Spleen (tissue), 11 donors: ENCODE data around the gene DXO. TPM values are rescaled to one million over a fixed set of nuclear protein-coding genes. Genes with fewer than 3 reads are reported as not detected.

Experiments used
- DNase-seq: peaks from one replicate; pipeline ENCODE4 v3.0.0-alpha.2; 2020
- H3K27ac ChIP-seq, 8 donors: fragments of 200-600 bp; sonication (generic) in 7 of 8; 1 replicate in 4 of 8; 2 replicates in 4 of 8; pipeline versions ENCODE4 v1.5.0 to v1.8.0; 2016 to 2021; ENCODE audit warnings: inconsistent platforms in 4 of 8, mild to moderate bottlenecking in 4 of 8, moderate library complexity in 1 of 8
- H3K27me3 ChIP-seq, 7 donors: fragments of 200-600 bp; sonication (generic) in 6 of 7; replicated peaks in 1 of 7; 1 replicate in 4 of 7; 2 replicates in 3 of 7; pipeline versions ENCODE4 v1.5.0 to v1.8.0; 2016 to 2021; ENCODE audit warnings: inconsistent platforms in 3 of 7, mild to moderate bottlenecking in 1 of 7
- H3K36me3 ChIP-seq, 6 donors: fragments of 200-600 bp; sonication (generic) in 5 of 6; 1 replicate in 4 of 6; 2 replicates in 2 of 6; pipeline versions ENCODE4 v1.5.0 to v1.8.0; 2016 to 2021; ENCODE audit warnings: inconsistent platforms in 2 of 6
- H3K4me1 ChIP-seq, 6 donors: fragments of 200-600 bp; sonication (generic) in 5 of 6; 1 replicate in 3 of 6; 2 replicates in 3 of 6; pipeline versions ENCODE4 v1.5.0 to v1.8.0; 2016 to 2021; ENCODE audit warnings: inconsistent platforms in 3 of 6
- H3K4me3 ChIP-seq, 8 donors: fragments of 200-600 bp; sonication (generic) in 7 of 8; 1 replicate in 4 of 8; 2 replicates in 4 of 8; pipeline versions ENCODE4 v1.5.0 to v1.8.0; 2016 to 2021; ENCODE audit warnings: inconsistent platforms in 4 of 8, mild to moderate bottlenecking in 4 of 8, moderate library complexity in 2 of 8
- H3K9me3 ChIP-seq, 8 donors: fragments of 200-600 bp; sonication (generic) in 7 of 8; 1 replicate in 4 of 8; 2 replicates in 4 of 8; pipeline versions ENCODE4 v1.5.0 to v1.8.0; 2016 to 2021; ENCODE audit warnings: inconsistent platforms in 4 of 8
- POLR2A ChIP-seq, 3 donors: fragments of 450-650 bp; IDR thresholded peaks; one replicate each; pipeline ENCODE4 v1.5.1; 2017; ENCODE audit warnings: antibody characterized with exemption in 3 of 3, mild to moderate bottlenecking in 1 of 3
- POLR2AphosphoS5 ChIP-seq, 3 donors: sonication (generic); formaldehyde crosslinking; IDR thresholded peaks; one replicate each; pipeline ENCODE4 v1.5.1; 2017; ENCODE audit warnings: antibody characterized with exemption in 3 of 3
- WGBS, 5 donors: extraction: QIAGEN DNeasy Blood & Tissue Kit in 3 of 5; methylation state at CpG; one replicate each; pipeline versions ENCODE4 v1.1.5 to v1.1.7; 2013 to 2018; 5-methylcytosine and 5-hydroxymethylcytosine counted together
- intact Hi-C: fragments of 100-400 bp; cut with DNase I; formaldehyde crosslinking; loops from one replicate; pipeline ENCODE4 v1.15.0; 2023; ENCODE audit warnings: low total_unique reads
- microRNA-seq, 3 donors: library from miRNA; unstranded; fragments of <30 nt; microRNA quantifications; one replicate each; pipeline versions ENCODE4 to v1.1.0, GENCODE V29; 2019 to 2020
- polyA plus RNA-seq, 3 donors: library from polyadenylated mRNA; stranded (reverse); fragments of 200-250 nt; gene quantifications; one replicate each; pipeline ENCODE4 v1.2.1, GENCODE V29; 2013
- small RNA-seq, 4 donors: library from RNA; depleted of rRNA; stranded (forward); fragments of <200 nt; gene quantifications; one replicate each; pipeline ENCODE3, GENCODE V24; 2016
- total RNA-seq, 7 donors: library from RNA; depleted of rRNA in 3 of 7; stranded (reverse); fragments of >200 nt in 3 of 7; fragmentation: NEBNext Ultra II Directional in 4 of 7; extraction: Animal tissue kit (Norgen Biotek cat#: 25700) in 4 of 7; gene quantifications; one replicate each; pipeline versions ENCODE4 v1.1.0 to v1.2.1, GENCODE V29; 2016 to 2021
- TF ChIP-seq, protein P1 (sequence below), 11 experiments: fragments of 200-600 bp in 7 of 11; fragments of 450-650 bp in 4 of 11; sonication (generic) in 4 of 11; IDR thresholded peaks in 8 of 11; conservative IDR thresholded peaks in 3 of 11; 1 replicate in 7 of 11; 2 replicates in 4 of 11; pipeline versions ENCODE4 v1.4.0 to v1.8.0; 2016 to 2021; ENCODE audit warnings: antibody characterized with exemption in 11 of 11, inconsistent platforms in 4 of 11, mild to moderate bottlenecking in 1 of 11
- donor health status: healthy with polysubstance abuse.
- donor health status: DM: no; HTN: no; CAD: no; lungs with moderate emphysema.
- donor health status: DM: no; HTN: no; CAD: no.
- donor health status: Bipolar disorder and iron deficiency.
- donor health status: healthy.
- donor health status: DM: no; HTN: no; CAD: no.
- donor health status: DM: yes; HTN: yes; CAD: no.

The DXO gene
- total and polyA plus RNA-seq, 10 donors: 19.1 to 34.3 (median 26.3) TPM

DNA sequence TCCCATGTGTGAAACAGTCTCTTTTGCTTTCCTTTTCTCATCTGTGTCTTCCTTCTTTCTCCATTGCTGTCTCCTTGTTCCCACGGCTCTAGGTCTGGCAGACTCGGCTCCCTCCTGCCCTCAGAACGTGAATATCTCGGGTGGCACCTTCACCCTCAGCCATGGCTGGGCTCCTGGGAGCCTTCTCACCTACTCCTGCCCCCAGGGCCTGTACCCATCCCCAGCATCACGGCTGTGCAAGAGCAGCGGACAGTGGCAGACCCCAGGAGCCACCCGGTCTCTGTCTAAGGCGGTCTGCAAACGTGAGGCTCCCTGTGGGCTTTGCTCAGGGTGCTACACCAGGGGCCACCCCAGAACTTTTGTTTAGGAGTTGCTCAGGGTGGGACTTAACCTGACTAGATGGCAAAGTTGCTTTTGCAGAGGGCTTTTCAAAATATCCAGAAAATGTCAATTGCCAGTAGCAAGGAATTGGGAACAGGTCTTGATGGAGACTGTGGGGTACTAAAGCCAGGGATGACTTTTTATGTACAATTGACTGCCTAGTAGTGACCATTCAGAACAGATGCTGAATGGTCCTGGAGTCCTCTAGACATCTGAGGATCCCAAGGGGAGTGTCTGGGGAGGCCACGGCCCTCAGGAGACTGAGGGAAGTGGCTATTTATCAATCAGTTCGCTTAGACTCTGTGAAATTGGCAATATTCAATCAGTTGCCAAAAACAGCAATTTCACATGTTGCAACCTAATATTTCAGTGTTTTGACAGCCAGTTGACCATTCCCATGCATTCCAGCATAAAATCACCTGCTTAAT, 43.9 kb downstream of the DXO start:
- Histone ChIP-seq H3K27ac (peak overlapping the region; percentile 13 to 79 (median 64)), H3K4me1 (peaks cover 0 to 28% (median 0%) of the 10 kb centered on the region in 6 donors), H3K27me3 (no peaks in the 10 kb centered on the region), H3K4me3 (peak overlapping the region; percentile 7 to 62 (median 27)), H3K9me3 (no peaks in the 10 kb centered on the region), H3K36me3 (no peaks in the 10 kb centered on the region)
- 66 to 81% (median 73%) methylated on average over 11 of the region's 11 CpGs for WGBS, 5 donors
- intact Hi-C loops: no loop called here
- DNase-seq: no peak
- TF ChIP-seq POLR2AphosphoS5 (IDR thresholded peaks at IDR 0.05) (no peak), POLR2A (IDR thresholded peaks at IDR 0.05) (no peak)
- TF ChIP-seq, protein P1, sequence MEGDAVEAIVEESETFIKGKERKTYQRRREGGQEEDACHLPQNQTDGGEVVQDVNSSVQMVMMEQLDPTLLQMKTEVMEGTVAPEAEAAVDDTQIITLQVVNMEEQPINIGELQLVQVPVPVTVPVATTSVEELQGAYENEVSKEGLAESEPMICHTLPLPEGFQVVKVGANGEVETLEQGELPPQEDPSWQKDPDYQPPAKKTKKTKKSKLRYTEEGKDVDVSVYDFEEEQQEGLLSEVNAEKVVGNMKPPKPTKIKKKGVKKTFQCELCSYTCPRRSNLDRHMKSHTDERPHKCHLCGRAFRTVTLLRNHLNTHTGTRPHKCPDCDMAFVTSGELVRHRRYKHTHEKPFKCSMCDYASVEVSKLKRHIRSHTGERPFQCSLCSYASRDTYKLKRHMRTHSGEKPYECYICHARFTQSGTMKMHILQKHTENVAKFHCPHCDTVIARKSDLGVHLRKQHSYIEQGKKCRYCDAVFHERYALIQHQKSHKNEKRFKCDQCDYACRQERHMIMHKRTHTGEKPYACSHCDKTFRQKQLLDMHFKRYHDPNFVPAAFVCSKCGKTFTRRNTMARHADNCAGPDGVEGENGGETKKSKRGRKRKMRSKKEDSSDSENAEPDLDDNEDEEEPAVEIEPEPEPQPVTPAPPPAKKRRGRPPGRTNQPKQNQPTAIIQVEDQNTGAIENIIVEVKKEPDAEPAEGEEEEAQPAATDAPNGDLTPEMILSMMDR (IDR thresholded peaks at IDR 0.05 in 8 of 11, conservative IDR thresholded peaks at IDR 0.05 in 3 of 11): no peak

DNA sequence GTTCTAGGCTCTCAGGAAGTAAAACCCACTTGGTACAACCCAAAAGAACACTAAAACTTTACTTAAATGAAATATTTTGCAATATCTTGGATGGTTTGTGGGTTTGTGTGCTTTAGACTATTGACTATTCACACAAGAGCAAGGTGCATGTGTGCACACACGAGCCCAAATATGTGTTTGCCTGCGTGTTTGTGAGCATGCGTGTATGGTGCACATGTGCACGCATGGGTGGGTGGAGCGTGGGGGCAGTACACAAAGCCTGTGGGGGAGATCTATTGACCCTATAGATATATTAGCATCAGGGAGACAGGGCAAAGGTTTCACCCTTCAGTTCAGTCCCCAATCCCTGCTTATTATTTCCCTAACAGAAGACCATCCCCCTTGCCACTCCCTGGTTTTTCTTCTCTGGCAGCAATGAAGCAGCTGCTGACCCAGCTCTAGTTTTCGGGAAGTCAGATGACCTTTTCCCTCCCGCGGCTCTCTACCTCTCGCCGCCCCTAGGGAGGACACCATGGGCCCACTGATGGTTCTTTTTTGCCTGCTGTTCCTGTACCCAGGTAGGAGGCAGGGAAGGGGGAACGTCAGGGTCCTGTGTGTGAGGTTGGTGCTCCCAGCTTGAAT, 44.6 kb downstream of the DXO start, which contains the start of gene C2:
TSS of gene C2 (plus strand) at position 476 of the 621 bp plus-strand sequence. CDS start at position 512, 36 bp downstream.
- DNase-seq: no peak
- Histone ChIP-seq H3K27ac (peak within 1 kb of the TSS; percentile 13 to 79 (median 64)), H3K4me3 (peak within 1 kb of the TSS; percentile 7 to 62 (median 27)), H3K4me1 (peaks cover 0 to 28% (median 0%) of the 10 kb centered on the region in 6 donors), H3K9me3 (no peaks in the 10 kb centered on the region), H3K36me3 (no peaks in the 10 kb centered on the region), H3K27me3 (no peaks in the 10 kb centered on the region)
- TF ChIP-seq POLR2AphosphoS5 (IDR thresholded peaks at IDR 0.05) (peak in 1 of 3 donors; percentile 33), POLR2A (IDR thresholded peaks at IDR 0.05) (no peak)
- intact Hi-C loops: no loop called here
- WGBS, 5 donors: 48 to 74% (median 64%) methylated on average over 11 of the region's 11 CpGs

DNA sequence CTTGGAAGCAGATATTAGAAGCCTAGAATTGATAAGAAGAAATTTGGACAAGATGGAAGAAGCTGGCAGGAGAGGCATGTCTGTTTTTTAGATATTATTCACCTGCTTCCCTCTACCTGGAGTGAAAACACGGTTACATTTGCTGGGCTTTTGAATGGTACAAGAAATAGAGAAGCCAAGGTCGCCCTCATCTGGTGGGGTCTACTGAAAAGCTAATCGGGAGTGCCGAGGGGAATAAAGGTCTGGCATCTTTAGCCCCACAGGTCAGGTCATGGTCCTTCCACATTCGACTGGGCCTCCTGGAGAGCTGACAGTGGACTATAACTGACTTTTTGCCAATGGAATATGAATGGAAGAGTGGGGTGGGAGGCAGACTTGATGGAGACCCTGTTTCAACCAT, 49.0 kb downstream of the DXO start:
- Histone ChIP-seq H3K36me3 (no peaks in the 10 kb centered on the region), H3K4me1 (peaks cover 0 to 9% (median 0%) of the 10 kb centered on the region in 6 donors), H3K4me3 (no peak overlapping the region), H3K27me3 (no peaks in the 10 kb centered on the region), H3K9me3 (no peaks in the 10 kb centered on the region), H3K27ac (no peak overlapping the region)
- TF ChIP-seq, protein P1 (IDR thresholded peaks at IDR 0.05 in 8 of 11, conservative IDR thresholded peaks at IDR 0.05 in 3 of 11): peak in 1 of 11 experiments; percentile 13
- no peak for TF ChIP-seq POLR2A (IDR thresholded peaks at IDR 0.05)
- no peak for TF ChIP-seq POLR2AphosphoS5 (IDR thresholded peaks at IDR 0.05)
- DNase-seq: peak; percentile 28
- intact Hi-C loops: no loop called here
- 14 to 26% (median 22%) methylated on average over 5 of the region's 5 CpGs for WGBS, 5 donors

DNA sequence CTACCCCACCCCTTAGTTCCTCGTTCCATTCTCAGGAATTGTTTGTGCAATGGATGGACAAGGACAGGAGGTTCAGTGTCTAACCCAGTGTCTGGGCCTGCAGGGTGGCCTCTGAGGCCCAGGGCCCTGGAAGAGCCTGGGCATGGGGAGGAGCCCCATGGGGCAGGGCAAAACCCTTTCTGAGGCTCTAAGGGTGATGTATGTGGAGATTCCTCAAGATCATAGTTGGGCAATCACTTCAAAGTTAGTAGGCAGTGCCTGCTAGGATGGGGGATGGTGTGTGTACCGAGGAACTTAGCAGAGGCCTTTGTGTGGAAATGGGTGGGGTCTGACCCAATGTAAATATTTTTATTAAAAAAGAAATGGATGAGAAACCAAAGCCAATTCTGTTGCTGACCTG, 51.1 kb downstream of the DXO start:
- no peaks in the 10 kb centered on the region for H3K36me3 ChIP-seq
- intact Hi-C loops: no loop called here
- no peaks in the 10 kb centered on the region for H3K9me3 ChIP-seq
- 44 to 82% (median 73%) methylated on average over 2 of the region's 2 CpGs for WGBS, 5 donors
- H3K4me3 ChIP-seq: no peak overlapping the region
- H3K27ac ChIP-seq: no peak overlapping the region
- H3K27me3 ChIP-seq: no peaks in the 10 kb centered on the region
- DNase-seq: no peak
- no peak for TF ChIP-seq POLR2AphosphoS5 (IDR thresholded peaks at IDR 0.05)
- H3K4me1 ChIP-seq: no peaks in the 10 kb centered on the region

Small RNAs within 50 kb of the gene (microRNA-seq; reads per million reads assigned to microRNA genes)
- gene MIR1236: 0 to 0.28 (median 0) reads per million in 3 donors

Small RNAs within 50 kb of the gene (small RNA-seq; reads per million reads assigned to genes)
- gene AL645922.1: 0 reads per million in 4 donors

Other genes with a start within 250 kb of the DXO start
Only the 30 nearest of the 33 such genes appear.
- gene MSH5, start 232.1 kb downstream of the DXO start, total RNA-seq: 10 to 100 TPM; 20.2 to 35.2 (median 27.6) TPM
- gene MSH5, start 232.1 kb downstream of the DXO start, polyA plus RNA-seq: 10 to 100 TPM; 11.2 to 26.7 (median 23.1) TPM
- 10 to 100 TPM in 1 of 7 donors, 1 to 10 TPM in 5, not detected in 1; 3.6 to 11.8 (median 5.3) TPM for gene SAPCD1, start 209.5 kb downstream of the DXO start, total RNA-seq
- 10 to 100 TPM in 1 of 3 donors, 1 to 10 TPM in 2; 7.5 to 14.2 (median 8.3) TPM for gene SAPCD1, start 209.5 kb downstream of the DXO start, polyA plus RNA-seq
- 1 to 10 TPM in 4 of 7 donors, under 1 TPM in 2, not detected in 1; 0.68 to 2.6 (median 1.3) TPM for gene VWA7, start 194.8 kb downstream of the DXO start, total RNA-seq
- 1 to 10 TPM in 1 of 3 donors, under 1 TPM in 2; 0.09 to 1.2 (median 0.11) TPM for gene VWA7, start 194.8 kb downstream of the DXO start, polyA plus RNA-seq
- 10 to 100 TPM; 32.4 to 97.3 (median 62.5) TPM for gene VARS1, start 176.4 kb downstream of the DXO start, total RNA-seq
- gene VARS1, start 176.4 kb downstream of the DXO start, polyA plus RNA-seq: 10 to 100 TPM; 31.1 to 49.0 (median 38.3) TPM
- 10 to 100 TPM; 35.9 to 54.4 (median 42.9) TPM for gene LSM2, start 165.2 kb downstream of the DXO start, total RNA-seq
- 10 to 100 TPM; 74.5 to 98.9 (median 80.4) TPM for gene LSM2, start 165.2 kb downstream of the DXO start, polyA plus RNA-seq
- 1 to 10 TPM; 2.6 to 3.7 (median 3.1) TPM for gene HSPA1L, start 156.9 kb downstream of the DXO start, total RNA-seq
- 1 to 10 TPM in 2 of 3 donors, under 1 TPM in 1; 0.93 to 1.9 (median 1.0) TPM for gene HSPA1L, start 156.9 kb downstream of the DXO start, polyA plus RNA-seq
- gene HSPA1A, start 156.6 kb downstream of the DXO start, total RNA-seq: 100 to 1,000 TPM in 6 of 7 donors, 10 to 100 TPM in 1; 97.7 to 384 (median 127) TPM
- 10 to 100 TPM; 16.4 to 58.5 (median 27.7) TPM for gene HSPA1A, start 156.6 kb downstream of the DXO start, polyA plus RNA-seq
- gene HSPA1B, start 144.4 kb downstream of the DXO start, total RNA-seq: 100 to 1,000 TPM in 1 of 7 donors, 10 to 100 TPM in 6; 40.4 to 372 (median 48.3) TPM
- gene HSPA1B, start 144.4 kb downstream of the DXO start, polyA plus RNA-seq: 10 to 100 TPM in 1 of 3 donors, 1 to 10 TPM in 2; 7.4 to 20.6 (median 8.7) TPM
- gene NEU1, start 109.3 kb downstream of the DXO start, total RNA-seq: 10 to 100 TPM; 28.6 to 60.7 (median 39.0) TPM
- 10 to 100 TPM; 14.0 to 22.6 (median 19.4) TPM for gene NEU1, start 109.3 kb downstream of the DXO start, polyA plus RNA-seq
- gene SLC44A4, start 93.1 kb downstream of the DXO start, total RNA-seq: 1 to 10 TPM; 1.0 to 5.9 (median 3.3) TPM
- under 1 TPM; 0.20 to 0.83 (median 0.26) TPM for gene SLC44A4, start 93.1 kb downstream of the DXO start, polyA plus RNA-seq
- 10 to 100 TPM; 38.6 to 60.7 (median 49.0) TPM for gene EHMT2, start 74.4 kb downstream of the DXO start, total RNA-seq
- gene EHMT2, start 74.4 kb downstream of the DXO start, polyA plus RNA-seq: 10 to 100 TPM; 36.5 to 66.1 (median 57.7) TPM
- gene ZBTB12, start 70.1 kb downstream of the DXO start, total RNA-seq: 1 to 10 TPM; 1.3 to 4.6 (median 4.2) TPM
- gene ZBTB12, start 70.1 kb downstream of the DXO start, polyA plus RNA-seq: 1 to 10 TPM; 1.5 to 4.3 (median 2.4) TPM
- gene C2, start 44.4 kb downstream of the DXO start, total RNA-seq: 100 to 1,000 TPM in 2 of 7 donors, 10 to 100 TPM in 5; 62.5 to 173 (median 83.2) TPM
- 10 to 100 TPM; 17.2 to 28.4 (median 25.4) TPM for gene C2, start 44.4 kb downstream of the DXO start, polyA plus RNA-seq
- 10 to 100 TPM in 6 of 7 donors, 1 to 10 TPM in 1; 5.4 to 35.8 (median 20.1) TPM for gene CFB, start 26.0 kb downstream of the DXO start, total RNA-seq
- 10 to 100 TPM; 24.1 to 31.2 (median 24.3) TPM for gene CFB, start 26.0 kb downstream of the DXO start, polyA plus RNA-seq
- gene NELFE, start 13.2 kb downstream of the DXO start, total RNA-seq: 10 to 100 TPM; 37.4 to 50.7 (median 44.8) TPM
- gene NELFE, start 13.2 kb downstream of the DXO start, polyA plus RNA-seq: 10 to 100 TPM; 35.0 to 47.1 (median 45.3) TPM
- gene SKIC2, start 13.0 kb downstream of the DXO start, total RNA-seq: 100 to 1,000 TPM in 1 of 7 donors, 10 to 100 TPM in 6; 52.1 to 102 (median 75.7) TPM
- gene SKIC2, start 13.0 kb downstream of the DXO start, polyA plus RNA-seq: 100 to 1,000 TPM in 2 of 3 donors, 10 to 100 TPM in 1; 61.8 to 107 (median 102) TPM
- 100 to 1,000 TPM; 101 to 332 (median 166) TPM for gene C4A, start 9.9 kb upstream of the DXO start, total RNA-seq
- gene C4A, start 9.9 kb upstream of the DXO start, polyA plus RNA-seq: 10 to 100 TPM; 50.1 to 58.3 (median 53.5) TPM
- gene C4B, start 42.7 kb upstream of the DXO start, total RNA-seq: 100 to 1,000 TPM in 5 of 7 donors, 10 to 100 TPM in 2; 88.6 to 308 (median 165) TPM
- gene C4B, start 42.7 kb upstream of the DXO start, polyA plus RNA-seq: 10 to 100 TPM; 57.8 to 66.9 (median 63.1) TPM
- 10 to 100 TPM in 2 of 7 donors, 1 to 10 TPM in 5; 4.9 to 14.3 (median 7.1) TPM for gene CYP21A2, start 66.3 kb upstream of the DXO start, total RNA-seq
- 1 to 10 TPM in 2 of 3 donors, under 1 TPM in 1; 0.97 to 2.4 (median 2.2) TPM for gene CYP21A2, start 66.3 kb upstream of the DXO start, polyA plus RNA-seq
- 100 to 1,000 TPM in 2 of 7 donors, 10 to 100 TPM in 5; 37.6 to 117 (median 72.7) TPM for gene TNXB, start 137.2 kb upstream of the DXO start, total RNA-seq
- 10 to 100 TPM; 13.7 to 39.3 (median 32.5) TPM for gene TNXB, start 137.2 kb upstream of the DXO start, polyA plus RNA-seq
- gene ATF6B, start 156.1 kb upstream of the DXO start, total RNA-seq: 100 to 1,000 TPM in 4 of 7 donors, 10 to 100 TPM in 3; 79.1 to 126 (median 101) TPM
- gene ATF6B, start 156.1 kb upstream of the DXO start, polyA plus RNA-seq: 10 to 100 TPM; 45.3 to 72.7 (median 46.2) TPM
- gene FKBPL, start 158.2 kb upstream of the DXO start, total RNA-seq: 1 to 10 TPM; 2.9 to 5.8 (median 4.3) TPM
- gene FKBPL, start 158.2 kb upstream of the DXO start, polyA plus RNA-seq: 1 to 10 TPM; 4.7 to 6.1 (median 6.0) TPM
- gene PRRT1, start 179.8 kb upstream of the DXO start, total RNA-seq: 1 to 10 TPM in 2 of 7 donors, under 1 TPM in 5; 0.28 to 1.7 (median 0.85) TPM
- 1 to 10 TPM; 1.1 to 2.3 (median 1.9) TPM for gene PRRT1, start 179.8 kb upstream of the DXO start, polyA plus RNA-seq
- gene PPT2, start 182.0 kb upstream of the DXO start, total RNA-seq: 10 to 100 TPM; 12.7 to 26.7 (median 19.2) TPM
- 1 to 10 TPM; 2.3 to 7.6 (median 3.7) TPM for gene PPT2, start 182.0 kb upstream of the DXO start, polyA plus RNA-seq
- 10 to 100 TPM in 3 of 7 donors, 1 to 10 TPM in 4; 4.4 to 17.4 (median 9.9) TPM for gene EGFL8, start 192.5 kb upstream of the DXO start, total RNA-seq
- gene EGFL8, start 192.5 kb upstream of the DXO start, polyA plus RNA-seq: 10 to 100 TPM in 2 of 3 donors, 1 to 10 TPM in 1; 6.8 to 32.8 (median 30.5) TPM
- gene AGPAT1, start 203.9 kb upstream of the DXO start, total RNA-seq: 10 to 100 TPM; 27.9 to 39.7 (median 35.6) TPM
- 10 to 100 TPM; 13.6 to 23.3 (median 18.4) TPM for gene AGPAT1, start 203.9 kb upstream of the DXO start, polyA plus RNA-seq
- gene RNF5, start 206.3 kb upstream of the DXO start, total RNA-seq: 10 to 100 TPM; 36.0 to 70.3 (median 46.0) TPM
- 10 to 100 TPM; 52.2 to 77.8 (median 69.9) TPM for gene RNF5, start 206.3 kb upstream of the DXO start, polyA plus RNA-seq
- 10 to 100 TPM in 6 of 7 donors, 1 to 10 TPM in 1; 7.4 to 32.9 (median 21.3) TPM for gene AGER, start 212.1 kb upstream of the DXO start, total RNA-seq
- 10 to 100 TPM; 24.1 to 50.9 (median 38.0) TPM for gene AGER, start 212.1 kb upstream of the DXO start, polyA plus RNA-seq
- 100 to 1,000 TPM in 4 of 7 donors, 10 to 100 TPM in 3; 77.6 to 160 (median 130) TPM for gene PBX2, start 218.1 kb upstream of the DXO start, total RNA-seq
- gene PBX2, start 218.1 kb upstream of the DXO start, polyA plus RNA-seq: 10 to 100 TPM; 29.6 to 85.2 (median 41.2) TPM
- 100 to 1,000 TPM; 140 to 215 (median 187) TPM for gene GPSM3, start 220.5 kb upstream of the DXO start, total RNA-seq
- gene GPSM3, start 220.5 kb upstream of the DXO start, polyA plus RNA-seq: 100 to 1,000 TPM; 202 to 263 (median 233) TPM